Bone marrow (tissue), 2 donors: Measurements from ENCODE around the gene IL17RA.
"Not testable (repeated sequence)": the region's sequence is repeated elsewhere in the genome, so short reads cannot be mapped to it uniquely, and the experiment has no call there.

Experiments used
- DNase-seq, 2 donors: peaks; one replicate each; lab custom pipeline; 2025; lab: John Stamatoyannopoulos, UW

Gene IL17RA

DNA sequence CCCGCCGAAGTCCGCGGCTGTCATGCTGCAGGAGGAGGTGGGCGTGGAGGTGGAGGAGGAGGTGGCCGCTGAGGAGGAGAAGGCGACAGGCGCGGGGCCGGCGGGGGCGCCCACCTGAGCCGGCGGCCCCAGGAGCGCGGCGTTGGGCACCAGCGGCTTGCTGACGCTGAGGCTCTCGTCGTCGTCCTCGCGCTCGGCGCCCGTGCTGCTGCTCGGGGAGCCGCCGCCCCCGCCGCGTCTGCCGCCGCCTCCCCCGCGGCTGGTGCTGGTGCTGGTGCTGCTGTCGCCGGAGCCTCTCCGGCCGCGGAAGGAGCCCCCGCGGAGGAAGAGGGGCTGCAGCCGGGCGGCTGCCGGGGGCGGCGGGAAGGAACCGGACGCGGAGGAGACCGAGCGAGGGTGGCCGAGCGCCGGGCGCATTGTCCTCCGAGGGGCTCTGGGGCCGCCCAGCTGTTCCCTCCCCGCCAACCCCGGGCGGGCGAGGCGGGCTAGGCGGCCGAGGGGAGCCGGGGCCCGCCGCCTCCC, 36.0 kb downstream of the IL17RA start:
- DNase-seq, result no peak

GRCh38 chr22:17121233-17122195, 36.7 kb downstream of the IL17RA start, which contains the start of gene TMEM121B:
TMEM121B (minus strand) TSS chr22:17121360; CDS start chr22:17121127, 233 bp downstream.
- peak; percentile 34 to 58 for DNase-seq

GRCh38 chr22:17130199-17130598, 45.4 kb downstream of the IL17RA start:
- no peak for DNase-seq

GRCh38 chr22:17131686-17132085, 46.9 kb downstream of the IL17RA start:
- no peak for DNase-seq

DNA sequence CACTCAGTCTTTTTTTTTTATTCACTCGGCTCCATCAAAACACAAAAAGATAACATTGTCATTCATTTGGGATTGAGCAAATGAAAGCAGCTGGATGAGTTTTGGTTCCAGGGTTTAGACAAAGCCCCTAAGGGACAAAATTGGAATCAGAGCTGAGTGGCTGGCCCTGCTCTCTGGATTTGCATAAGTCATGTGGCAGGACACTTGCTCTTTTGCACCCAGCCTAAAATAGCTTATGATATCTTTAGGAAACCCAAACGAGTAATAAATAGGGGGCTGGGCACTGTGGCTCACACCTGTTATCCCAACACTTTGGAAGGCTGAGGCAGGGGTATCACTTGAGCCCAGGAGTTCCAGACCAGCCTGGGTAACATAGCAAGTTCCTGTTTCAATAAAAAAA, 47.3 kb downstream of the IL17RA start:
- no peak for DNase-seq

DNA sequence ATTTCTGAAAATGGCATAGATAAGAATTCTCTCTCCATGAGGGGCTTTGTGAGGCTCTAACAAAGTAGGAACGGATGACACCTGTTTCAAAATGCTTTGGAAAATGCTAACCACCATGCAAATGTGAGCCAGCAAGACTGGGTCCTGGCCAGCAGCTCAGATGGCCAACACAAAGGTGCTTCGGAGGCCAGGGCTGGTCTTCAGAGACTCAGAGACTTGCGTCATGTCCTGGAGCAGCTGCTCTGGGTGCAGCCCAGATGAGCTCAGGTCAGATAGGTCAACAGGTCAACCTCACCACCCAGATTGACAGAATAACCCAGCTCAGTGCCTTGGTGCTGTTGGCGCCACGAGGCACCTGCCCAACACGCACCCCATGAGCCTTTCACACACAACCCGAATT, 48.3 kb downstream of the IL17RA start:
- no peak for DNase-seq

DNA sequence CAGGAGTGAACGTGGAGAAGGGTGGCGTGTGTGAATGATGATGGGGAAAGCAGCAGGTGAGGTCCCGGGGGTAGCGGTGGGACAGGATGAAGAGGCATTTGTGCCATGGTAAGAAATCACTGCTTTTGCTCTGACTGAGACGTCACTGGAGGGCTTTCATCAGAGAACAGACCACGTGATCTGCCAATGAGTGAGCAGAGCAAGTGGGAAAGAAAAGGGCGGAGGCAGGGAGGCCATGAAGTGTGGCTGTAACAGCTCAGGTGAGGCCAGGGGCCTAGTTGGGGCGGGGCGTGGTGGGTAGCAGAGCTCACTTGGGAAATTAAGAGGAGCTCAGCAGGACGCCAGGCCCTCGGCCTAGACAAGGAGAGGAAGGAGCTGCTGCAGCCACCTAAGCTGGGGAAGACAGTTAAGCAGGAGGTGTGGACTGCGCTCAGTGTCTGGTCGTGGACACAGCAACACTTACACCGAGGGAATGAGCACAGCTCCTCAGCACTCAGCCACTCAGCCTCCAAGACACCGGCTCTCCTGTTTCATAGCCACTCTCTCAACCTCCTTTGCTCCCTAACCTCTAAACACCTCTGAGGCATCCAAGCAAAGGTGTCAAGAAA, 50.5 kb downstream of the IL17RA start:
- DNase-seq, result no peak

GRCh38 chr22:17137170-17137569, 52.4 kb downstream of the IL17RA start:
- no peak for DNase-seq

DNA sequence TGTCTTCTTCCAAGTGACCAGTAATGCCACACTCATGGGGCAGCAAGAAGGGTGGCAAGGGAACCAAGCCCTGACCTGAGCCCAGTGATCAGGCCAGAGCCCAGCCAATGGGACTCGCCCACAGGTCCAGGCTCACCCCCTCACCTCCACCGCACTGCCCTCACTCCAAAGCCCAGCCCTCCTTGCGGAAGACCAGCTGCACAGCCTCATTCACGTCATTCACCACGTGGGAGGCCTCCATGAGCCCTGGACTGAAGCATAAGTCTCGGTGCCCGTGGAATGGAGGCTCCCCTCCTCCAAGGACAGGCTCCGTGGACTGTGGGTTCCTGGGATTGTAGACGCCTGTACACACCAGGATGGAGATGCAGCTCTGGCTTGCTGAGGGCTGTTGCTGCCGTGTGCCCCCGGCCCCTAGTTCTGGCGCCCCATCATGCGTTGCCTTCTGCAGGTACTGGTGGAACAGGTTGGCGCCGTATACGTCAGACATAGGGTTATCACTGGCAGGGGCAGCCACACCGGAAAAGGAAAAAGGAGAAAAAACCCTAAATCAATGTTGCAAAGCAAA, 53.1 kb downstream of the IL17RA start:
- no peak for DNase-seq

DNA sequence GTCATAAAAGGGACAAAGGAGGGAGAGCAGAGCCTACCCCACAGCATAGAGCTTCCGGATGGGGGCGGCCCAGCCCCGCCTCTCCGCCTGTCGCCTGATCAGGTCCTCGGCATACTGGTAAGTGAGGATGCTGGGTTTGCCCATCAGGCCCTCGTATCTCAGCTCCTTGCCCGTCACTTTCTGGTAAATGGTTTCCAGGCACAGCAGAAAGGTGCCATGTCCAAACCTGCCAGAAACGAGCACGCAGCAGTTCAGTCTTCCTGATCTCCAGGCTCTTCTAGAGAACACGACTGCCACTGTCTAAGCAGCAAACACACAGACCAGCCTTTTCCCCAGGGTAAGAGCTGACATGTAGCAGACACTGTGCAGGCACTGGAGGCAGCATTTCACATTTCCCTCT, 53.7 kb downstream of the IL17RA start:
- DNase-seq, result no peak

DNA sequence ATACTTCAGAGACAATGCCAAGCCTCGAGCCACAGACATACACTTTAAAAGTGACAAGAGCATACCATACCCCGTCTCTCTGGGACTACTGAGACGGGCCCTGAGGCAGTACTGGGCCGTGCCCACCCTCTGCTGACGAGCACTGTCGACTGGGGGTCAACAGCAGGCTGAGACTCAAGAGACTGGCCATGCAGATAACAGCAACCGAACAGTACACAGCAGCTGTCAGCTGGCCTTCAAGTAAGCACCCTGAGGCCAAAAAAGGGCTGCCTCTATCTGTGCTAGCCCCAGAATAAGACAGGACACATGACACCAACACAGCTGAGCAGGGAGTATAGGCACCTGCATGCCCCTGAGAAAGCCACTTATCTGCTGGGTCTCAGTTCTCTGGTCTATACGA, 55.2 kb downstream of the IL17RA start:
- DNase-seq, result no peak

DNA sequence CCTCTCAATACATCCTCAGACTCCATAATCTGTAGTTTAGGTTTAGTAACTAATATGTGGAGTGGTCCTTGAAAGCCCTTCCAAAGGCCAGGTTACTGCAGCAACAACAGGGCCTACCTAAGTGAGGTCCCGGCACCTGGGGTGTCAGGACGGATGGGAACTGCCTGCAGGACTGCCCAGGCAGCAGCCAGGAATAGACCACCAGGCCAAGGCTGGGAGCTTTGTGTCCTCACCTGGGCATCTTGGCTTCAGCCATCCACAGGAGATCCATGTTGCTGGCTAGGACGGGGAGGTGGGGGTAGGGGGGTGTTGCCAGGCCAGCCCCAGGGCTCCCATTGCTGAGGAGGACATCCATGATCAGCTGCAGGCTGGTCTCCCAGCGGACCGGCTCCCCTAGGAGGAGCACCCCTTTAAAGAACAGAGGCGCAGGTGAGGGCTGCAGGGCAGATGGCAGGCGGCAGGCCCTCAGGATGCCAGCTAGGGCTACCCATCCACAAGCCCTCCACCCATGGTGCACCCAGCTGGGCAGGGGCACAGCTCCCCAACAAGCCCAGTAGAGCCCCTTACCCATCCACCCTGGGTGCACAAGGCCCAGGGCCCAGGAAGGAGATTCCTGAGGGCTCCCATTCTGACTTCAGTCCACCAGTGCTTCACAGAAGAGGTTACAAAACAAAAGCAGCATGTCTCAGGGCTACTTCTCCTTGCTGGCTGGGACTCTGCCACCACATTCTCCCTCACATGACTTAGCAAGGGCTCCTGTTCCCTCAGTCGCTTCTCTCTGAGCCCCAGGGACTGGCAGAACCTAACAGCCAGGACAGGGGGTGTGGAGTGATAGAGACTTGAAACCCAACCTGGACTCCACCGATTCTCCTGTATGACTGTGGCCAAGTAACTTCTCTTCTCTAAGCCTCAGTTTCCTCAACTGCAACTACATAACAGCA, 56.3 kb downstream of the IL17RA start:
- no peak for DNase-seq

GRCh38 chr22:17143101-17143500, 58.3 kb downstream of the IL17RA start:
- no peak for DNase-seq

DNA sequence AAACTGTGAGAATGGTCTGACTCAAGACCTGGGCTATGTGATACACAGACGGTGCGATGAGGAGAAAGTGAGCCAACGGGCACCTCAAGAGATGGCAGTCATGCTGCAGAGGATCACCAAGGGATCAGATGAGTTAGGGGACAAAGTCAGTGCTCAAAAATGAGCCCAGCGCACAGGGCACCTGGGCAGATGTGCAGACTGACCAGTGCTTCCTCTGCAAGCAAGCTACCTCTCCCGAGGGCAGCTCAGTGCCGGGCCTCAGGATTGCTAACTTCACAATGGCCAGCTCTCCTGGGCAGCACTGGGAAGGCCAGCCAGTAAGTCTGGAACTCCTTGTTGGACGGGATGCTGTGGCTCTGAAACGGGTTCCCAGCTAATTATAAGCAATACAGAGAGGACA, 59.0 kb downstream of the IL17RA start:
- DNase-seq, result no peak

DNA sequence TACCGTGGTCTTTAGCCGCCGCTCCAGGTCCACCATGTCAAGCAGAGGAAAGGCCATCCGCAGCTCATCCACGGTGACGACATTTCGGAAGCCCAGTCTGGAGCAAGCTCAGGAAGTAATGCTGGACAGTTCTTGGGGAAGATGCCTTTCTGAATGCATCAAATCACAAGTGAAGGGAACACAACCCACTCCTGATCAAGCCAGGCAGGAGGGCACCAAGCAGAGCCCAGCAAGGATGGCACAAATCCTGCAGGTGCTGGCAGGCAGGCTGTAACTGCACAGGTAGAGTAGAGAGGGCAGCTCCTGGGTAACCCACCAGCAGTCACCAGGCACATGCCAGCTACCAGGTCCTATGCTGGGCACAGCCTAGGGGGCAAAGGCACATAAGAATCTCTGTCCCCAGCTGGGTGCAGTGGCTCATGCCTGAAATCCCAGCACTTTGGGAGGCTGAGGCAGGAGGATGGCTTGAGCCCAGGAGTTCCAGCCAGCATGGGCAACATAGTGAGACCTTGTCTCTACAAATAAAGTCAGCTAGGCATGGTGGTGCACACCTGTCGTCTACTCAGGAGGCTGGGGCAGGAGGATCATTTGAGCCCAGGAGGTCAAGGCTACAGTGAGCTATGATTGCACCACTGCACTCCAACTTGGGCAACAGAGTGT, 60.4 kb downstream of the IL17RA start:
- DNase-seq, result no peak

- not testable (repeated sequence) for DNase-seq
Observed at GRCh38 chr22:17147458-17147857, 62.7 kb downstream of the IL17RA start.

DNA sequence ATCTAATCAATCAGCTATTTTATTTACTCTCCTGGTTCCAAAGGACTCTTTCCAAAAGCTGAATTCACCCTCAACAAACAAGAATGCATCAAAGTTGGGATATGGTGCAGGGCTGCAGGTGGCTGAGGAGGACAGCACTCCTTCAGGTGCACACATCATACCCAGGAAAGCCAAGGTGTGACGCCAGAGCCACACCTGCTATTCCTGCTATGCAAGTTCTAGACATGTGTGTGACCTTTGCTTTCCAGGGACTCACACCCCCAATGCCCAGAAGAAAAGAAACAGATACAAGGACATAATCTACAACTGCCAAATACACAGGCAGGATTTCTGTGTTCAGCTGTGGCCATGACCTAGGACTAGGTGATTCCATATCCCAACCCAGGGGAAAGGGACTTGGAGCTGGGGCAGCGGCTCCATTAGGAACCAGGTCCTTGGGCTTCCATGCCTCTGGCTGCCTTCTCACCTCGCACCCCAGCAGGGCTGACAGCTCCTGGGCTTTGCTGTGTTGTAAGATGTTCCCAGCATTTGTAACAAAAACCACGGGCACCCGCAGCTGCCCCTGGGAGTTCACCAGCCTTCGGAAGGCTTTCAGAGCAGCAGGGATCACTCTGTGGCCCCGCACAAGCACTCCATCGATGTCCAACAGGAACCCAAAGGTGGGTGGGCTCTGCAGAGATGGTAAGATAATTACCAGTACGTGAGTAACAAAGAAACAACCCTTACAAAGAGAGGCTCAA, 64.4 kb downstream of the IL17RA start:
- DNase-seq, result no peak

DNA sequence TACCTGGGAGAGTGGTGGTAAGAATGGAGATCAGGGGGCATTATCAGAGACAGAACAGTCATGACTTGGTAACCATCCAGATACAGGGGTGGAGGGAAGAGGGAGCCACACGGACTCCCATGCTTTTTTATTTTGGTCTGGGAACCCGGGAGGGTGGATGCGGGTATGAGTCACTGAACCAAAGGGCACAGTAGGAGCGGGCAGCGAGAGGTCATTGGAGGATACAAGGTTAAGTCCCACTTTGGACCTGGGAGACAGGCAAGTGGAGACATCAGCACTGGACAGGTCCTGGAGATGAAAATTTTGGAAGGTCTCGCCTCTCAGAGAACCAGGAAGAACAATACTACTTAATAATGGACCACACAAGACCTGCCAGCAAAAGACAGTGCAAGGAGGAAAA, 67.5 kb downstream of the IL17RA start:
- DNase-seq, result no peak

DNA sequence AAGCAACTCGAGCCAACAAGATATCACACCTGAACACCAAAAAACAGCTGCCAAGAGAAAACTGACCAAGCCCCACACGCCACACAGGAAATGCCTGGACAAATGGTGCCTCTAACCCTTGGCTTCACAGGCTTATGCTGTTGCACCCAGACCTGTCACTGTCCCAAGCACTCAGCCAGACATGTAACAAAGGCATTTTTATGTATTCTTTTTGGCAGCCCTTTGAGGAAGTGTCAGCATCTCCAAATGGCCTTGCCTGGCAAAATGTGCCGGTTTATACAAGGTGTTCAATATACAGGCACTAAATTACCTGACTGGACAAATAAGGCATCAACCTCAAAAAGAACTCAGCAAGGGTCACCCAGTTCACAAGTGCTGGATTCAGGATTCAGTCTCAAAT, 68.2 kb downstream of the IL17RA start:
- no peak for DNase-seq

DNA sequence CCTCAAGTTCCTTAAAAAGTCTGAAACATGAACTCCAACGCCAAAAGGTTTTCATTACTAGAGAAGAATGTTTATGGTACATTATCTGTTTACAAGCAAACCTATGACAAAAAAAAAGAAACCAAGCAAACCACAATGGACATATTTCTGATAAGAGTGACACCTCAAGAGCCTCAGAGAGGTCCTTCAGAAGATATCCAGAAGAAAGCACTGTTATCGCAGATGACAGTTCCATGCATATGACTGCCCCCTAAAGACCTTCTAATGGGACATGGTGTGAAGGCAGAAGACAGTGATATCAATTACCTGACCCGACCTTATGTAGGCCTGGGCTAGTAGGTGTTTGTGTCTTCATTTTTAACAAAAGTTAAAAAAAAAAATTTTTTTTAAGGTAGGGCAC, 71.1 kb downstream of the IL17RA start:
- no peak for DNase-seq
